ENCODE results near the gene ACE. TPM values are rescaled to one million over a fixed set of nuclear protein-coding genes. Genes with fewer than 3 reads are reported as not detected.

ACE gene
- polyA plus RNA-seq, 1 experiment: 3.1 TPM

DNA sequence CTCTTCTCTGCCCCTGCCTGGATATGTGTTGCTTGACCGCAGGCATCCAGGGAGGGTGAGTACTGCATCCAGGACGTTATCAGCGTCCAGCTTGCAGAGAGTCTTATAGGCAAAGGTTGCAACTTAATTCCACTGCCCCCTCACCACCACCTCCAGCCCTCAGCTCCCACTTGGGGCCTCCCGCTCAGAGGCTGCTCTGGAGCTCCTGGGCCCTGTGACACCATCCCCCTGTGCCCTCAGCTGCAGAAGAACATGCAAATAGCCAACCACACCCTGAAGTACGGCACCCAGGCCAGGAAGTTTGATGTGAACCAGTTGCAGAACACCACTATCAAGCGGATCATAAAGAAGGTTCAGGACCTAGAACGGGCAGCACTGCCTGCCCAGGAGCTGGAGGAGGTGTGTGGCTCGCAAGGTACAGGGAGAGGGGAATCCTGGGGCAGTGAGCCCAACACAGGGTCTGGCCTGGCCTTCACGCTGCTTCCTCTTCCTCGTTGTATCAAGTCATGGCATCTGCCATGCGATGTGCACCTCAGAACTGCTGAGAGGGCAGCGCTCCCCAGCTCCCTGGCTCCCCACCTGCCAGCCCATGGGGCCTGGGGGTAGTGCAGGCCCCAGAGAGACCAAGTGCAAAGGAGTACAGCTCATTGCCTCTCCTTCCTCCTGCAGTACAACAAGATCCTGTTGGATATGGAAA lies 9.6 kb downstream of the ACE start:
- DNase-seq (ENCODE audit: low read depth): no peak
- ChIA-PET POLR2A (no interaction called here), CTCF (interaction anchor here (0.5 to 4.2 kb wide), 7 partner anchors 7 to 747 kb away, joined by 3 to 27 read pairs (median 3); partner anchors contain the start of gene ACE)
- Histone ChIP-seq H3K27me3 (ENCODE audit: control insufficient read depth, insufficient read depth, low read length) (peaks cover under 1% of the 10 kb centered on the region; the same call in 1 of the 2 replicates), H3K36me3 (ENCODE audit: control insufficient read depth, insufficient read depth, low read length) (no peaks in the 10 kb centered on the region; the same call in 1 of the 2 replicates), H3K4me3 (ENCODE audit: low read depth, low read length) (no peak overlapping the region)
- TF ChIP-seq, protein P1, sequence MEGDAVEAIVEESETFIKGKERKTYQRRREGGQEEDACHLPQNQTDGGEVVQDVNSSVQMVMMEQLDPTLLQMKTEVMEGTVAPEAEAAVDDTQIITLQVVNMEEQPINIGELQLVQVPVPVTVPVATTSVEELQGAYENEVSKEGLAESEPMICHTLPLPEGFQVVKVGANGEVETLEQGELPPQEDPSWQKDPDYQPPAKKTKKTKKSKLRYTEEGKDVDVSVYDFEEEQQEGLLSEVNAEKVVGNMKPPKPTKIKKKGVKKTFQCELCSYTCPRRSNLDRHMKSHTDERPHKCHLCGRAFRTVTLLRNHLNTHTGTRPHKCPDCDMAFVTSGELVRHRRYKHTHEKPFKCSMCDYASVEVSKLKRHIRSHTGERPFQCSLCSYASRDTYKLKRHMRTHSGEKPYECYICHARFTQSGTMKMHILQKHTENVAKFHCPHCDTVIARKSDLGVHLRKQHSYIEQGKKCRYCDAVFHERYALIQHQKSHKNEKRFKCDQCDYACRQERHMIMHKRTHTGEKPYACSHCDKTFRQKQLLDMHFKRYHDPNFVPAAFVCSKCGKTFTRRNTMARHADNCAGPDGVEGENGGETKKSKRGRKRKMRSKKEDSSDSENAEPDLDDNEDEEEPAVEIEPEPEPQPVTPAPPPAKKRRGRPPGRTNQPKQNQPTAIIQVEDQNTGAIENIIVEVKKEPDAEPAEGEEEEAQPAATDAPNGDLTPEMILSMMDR (IDR thresholded peaks at IDR 0.05; ENCODE audit: insufficient read depth, low read depth, low read length): no peak

DNA sequence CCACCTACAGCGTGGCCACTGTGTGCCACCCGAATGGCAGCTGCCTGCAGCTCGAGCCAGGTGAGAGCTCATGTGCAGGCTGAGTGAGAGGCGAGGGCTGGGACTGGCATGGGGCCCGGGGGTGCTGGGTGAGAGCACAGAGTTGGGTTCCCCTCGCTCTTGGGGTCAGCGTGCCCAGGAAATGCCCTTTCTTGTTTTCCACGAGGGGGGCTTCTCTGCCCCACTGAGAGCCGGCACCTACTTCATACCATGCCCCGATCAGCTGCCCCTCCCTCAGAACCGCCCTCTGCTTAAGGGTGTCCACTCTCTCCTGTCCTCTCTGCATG lies 10.1 kb downstream of the ACE start:
- POLR2A ChIA-PET: no interaction called here
- Histone ChIP-seq H3K4me3 (ENCODE audit: low read depth, low read length) (no peak overlapping the region), H3K27me3 (ENCODE audit: control insufficient read depth, insufficient read depth, low read length) (peaks cover 2% of the 10 kb centered on the region; the same call in 1 of the 2 replicates), H3K36me3 (ENCODE audit: control insufficient read depth, insufficient read depth, low read length) (no peaks in the 10 kb centered on the region; the same call in 1 of the 2 replicates)
- CTCF ChIA-PET: interaction anchor here (0.6 to 4.2 kb wide), 6 partner anchors 8 to 61 kb away, joined by 3 to 27 read pairs (median 4); partner anchors contain the start of gene ACE
- DNase-seq (ENCODE audit: low read depth): no peak
- TF ChIP-seq, protein P1 (IDR thresholded peaks at IDR 0.05; ENCODE audit: insufficient read depth, low read depth, low read length): no peak

- ChIA-PET POLR2A (no interaction called here), CTCF (interaction anchor here (0.6 to 4.2 kb wide), 3 partner anchors 10 to 96 kb away, joined by 4 to 27 read pairs (median 5); no protein-coding TSS in a partner anchor)
- H3K4me3 ChIP-seq (ENCODE audit: low read depth, low read length): no peak overlapping the region
- DNase-seq (ENCODE audit: low read depth): no peak
- H3K27me3 ChIP-seq (ENCODE audit: control insufficient read depth, insufficient read depth, low read length): peaks cover 2% of the 10 kb centered on the region; the same call in 1 of the 2 replicates
- H3K36me3 ChIP-seq (ENCODE audit: control insufficient read depth, insufficient read depth, low read length): no peaks in the 10 kb centered on the region; the same call in 1 of the 2 replicates
- TF ChIP-seq, protein P1 (IDR thresholded peaks at IDR 0.05; ENCODE audit: insufficient read depth, low read depth, low read length): no peak
Observed at GRCh38 chr17:63488851-63489250, 12.0 kb downstream of the ACE start.

- TF ChIP-seq, protein P1 (IDR thresholded peaks at IDR 0.05; ENCODE audit: insufficient read depth, low read depth, low read length): no peak
- DNase-seq (ENCODE audit: low read depth): no peak
- peaks cover 2% of the 10 kb centered on the region; the same call in 1 of the 2 replicates for H3K27me3 ChIP-seq (ENCODE audit: control insufficient read depth, insufficient read depth, low read length)
- ChIA-PET POLR2A (no interaction called here), CTCF (interaction anchor here (0.5 to 4.2 kb wide), 5 partner anchors 8 to 766 kb away, joined by 3 to 27 read pairs (median 4); no protein-coding TSS in a partner anchor)
- H3K36me3 ChIP-seq (ENCODE audit: control insufficient read depth, insufficient read depth, low read length): no peaks in the 10 kb centered on the region; the same call in 1 of the 2 replicates
- no peak overlapping the region for H3K4me3 ChIP-seq (ENCODE audit: low read depth, low read length)
Observed at GRCh38 chr17:63489291-63489690, 12.4 kb downstream of the ACE start.

DNA sequence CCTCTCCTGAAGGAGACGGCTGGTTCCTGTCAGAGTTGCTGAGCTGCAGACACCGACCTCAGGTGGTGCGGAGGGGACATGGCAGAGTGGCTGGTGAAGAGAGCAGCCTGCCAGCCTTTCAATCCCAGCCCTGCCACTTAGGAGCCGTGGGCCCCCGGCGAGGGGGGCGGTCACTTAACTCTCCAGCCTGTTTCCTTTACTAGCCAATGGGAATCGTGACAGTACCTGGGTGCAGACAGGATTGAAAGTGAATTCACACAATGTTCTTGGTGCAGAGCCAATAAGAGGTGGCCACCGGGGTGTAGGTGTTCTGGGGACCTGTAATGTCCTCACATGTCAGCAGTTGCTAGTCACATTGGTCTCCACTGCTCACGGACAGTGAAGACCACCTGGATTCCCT lies 13.5 kb downstream of the ACE start:
- TF ChIP-seq, protein P1 (IDR thresholded peaks at IDR 0.05; ENCODE audit: insufficient read depth, low read depth, low read length): no peak
- CTCF ChIA-PET: interaction anchor here (1.0 to 4.2 kb wide), 2 partner anchors 9 to 11 kb away, joined by 3 to 27 read pairs; no protein-coding TSS in a partner anchor

More for the DNA sequence above, 13.5 kb downstream of the ACE start:
- no peak for DNase-seq (ENCODE audit: low read depth)
- POLR2A ChIA-PET: no interaction called here
- peaks cover 2% of the 10 kb centered on the region; the same call in 1 of the 2 replicates for H3K27me3 ChIP-seq (ENCODE audit: control insufficient read depth, insufficient read depth, low read length)
- H3K36me3 ChIP-seq (ENCODE audit: control insufficient read depth, insufficient read depth, low read length): no peaks in the 10 kb centered on the region
- no peak overlapping the region for H3K4me3 ChIP-seq (ENCODE audit: low read depth, low read length)

Measured in BJ (cell line).